GM23338 (cell line): ENCODE data around the gene BCAS3. TPM values are rescaled to one million over a fixed set of nuclear protein-coding genes. Genes with fewer than 3 reads are reported as not detected.

Source experiments
- ATAC-seq: fragments of 200-7000 bp; cut with Tn5 transposase; 3 replicates; pipeline ENCODE4 v1.9.1; 2020
- DNase-seq: peaks from one replicate; pipeline ENCODE4 v3.0.0-alpha.2; 2015; ENCODE audit warnings: low spot score
- H2AFZ ChIP-seq: fragments of 200-600 bp; sonication (generic); 2 replicates; pipeline ENCODE4 v1.8.0; 2016; ENCODE audit warnings: antibody characterized with exemption, mild to moderate bottlenecking, moderate library complexity
- H3F3A ChIP-seq: fragments of 200-600 bp; sonication (generic); replicated peaks from 2 replicates; pipeline ENCODE4 v1.8.0; 2017; ENCODE audit warnings: antibody characterized with exemption, mixed run types, low read depth
- H3K27ac ChIP-seq: fragments of 200-600 bp; sonication (generic); 2 replicates; pipeline ENCODE4 v1.6.1; 2016; ENCODE audit warnings: low read depth
- H3K27me3 ChIP-seq: fragments of 200-600 bp; sonication (generic); 2 replicates; pipeline ENCODE4 v1.8.0; 2016; ENCODE audit warnings: mild to moderate bottlenecking, mixed run types, moderate library complexity; ENCODE audit not compliant: insufficient read depth
- H3K36me3 ChIP-seq: fragments of 200-600 bp; sonication (generic); 2 replicates; pipeline ENCODE4 v1.8.0; 2016; ENCODE audit warnings: mild to moderate bottlenecking; ENCODE audit not compliant: insufficient read depth
- H3K4me1 ChIP-seq: fragments of 200-600 bp; sonication (generic); 2 replicates; pipeline ENCODE4 v1.8.0; 2016; ENCODE audit warnings: mild to moderate bottlenecking, moderate library complexity; ENCODE audit not compliant: insufficient read depth
- H3K4me2 ChIP-seq: fragments of 200-600 bp; sonication (generic); 2 replicates; pipeline ENCODE4 v1.7.1; 2017; ENCODE audit warnings: mixed run types
- H3K4me3 ChIP-seq: fragments of 200-600 bp; sonication (generic); 2 replicates; pipeline ENCODE4 v1.6.1; 2016; ENCODE audit warnings: mixed run types
- H3K79me2 ChIP-seq: fragments of 200-600 bp; sonication (generic); replicated peaks from 2 replicates; pipeline ENCODE4 v1.8.0; 2017; ENCODE audit warnings: mild to moderate bottlenecking; ENCODE audit not compliant: insufficient read depth
- H3K9me2 ChIP-seq: fragments of 200-600 bp; sonication (generic); 2 replicates; pipeline ENCODE4 v1.8.0; 2017; ENCODE audit not compliant: insufficient read depth
- H4K20me1 ChIP-seq: fragments of 200-600 bp; sonication (generic); replicated peaks from 2 replicates; pipeline ENCODE4 v1.8.0; 2017; ENCODE audit warnings: mild to moderate bottlenecking; ENCODE audit not compliant: insufficient read depth
- H3K27ac Mint-ChIP-seq: 2 replicates; pipeline ENCODE4 v1.8.0; 2020; ENCODE audit warnings: inconsistent platforms, mild to moderate bottlenecking, moderate library complexity, mixed read lengths
- H3K27me3 Mint-ChIP-seq: 3 replicates; pipeline ENCODE4 v1.8.0; 2022; ENCODE audit warnings: low read depth, mild to moderate bottlenecking, moderate library complexity, mixed read lengths, inconsistent platforms; ENCODE audit not compliant: insufficient read depth, poor library complexity
- H3K36me3 Mint-ChIP-seq: 3 replicates; pipeline ENCODE4 v1.8.0; 2021; ENCODE audit warnings: low read depth, mild to moderate bottlenecking, inconsistent platforms, moderate library complexity, mixed read lengths
- H3K4me1 Mint-ChIP-seq: 3 replicates; pipeline ENCODE4 v1.8.0; 2020; ENCODE audit warnings: mild to moderate bottlenecking, inconsistent platforms, mixed read lengths
- H3K4me3 Mint-ChIP-seq: 3 replicates; pipeline ENCODE4 v1.8.0; 2021; ENCODE audit warnings: moderate library complexity, mild to moderate bottlenecking, inconsistent platforms, mixed read lengths
- H3K9me3 Mint-ChIP-seq: 3 replicates; pipeline ENCODE4 v1.8.0; 2020; ENCODE audit warnings: moderate library complexity, mild to moderate bottlenecking, inconsistent platforms, mixed read lengths
- CREB1 ChIP-seq: fragments of 250-450 bp; sonication (Bioruptor Pico); IDR thresholded peaks from 2 replicates; pipeline ENCODE4 v1.5.0; 2020; ENCODE audit warnings: low read depth, mild to moderate bottlenecking, moderate library complexity
- CTCF ChIP-seq, 2 experiments: fragments of 200-600 bp in 1 of 2; sonication (generic) in 1 of 2; conservative IDR thresholded peaks; 2 replicates each; pipeline versions ENCODE4 v1.5.1 to v1.6.1; 2016 to 2017; ENCODE audit warnings: antibody characterized with exemption in 2 of 2, low read depth in 2 of 2, mild to moderate bottlenecking in 2 of 2, moderate library complexity in 1 of 2
- ETS1 ChIP-seq: IDR thresholded peaks from 2 replicates; pipeline ENCODE4 v1.6.1; 2016; ENCODE audit warnings: antibody characterized with exemption
- EZH2 ChIP-seq: fragments of 200-600 bp; sonication (generic); IDR thresholded peaks from one replicate; pipeline ENCODE4 v1.8.0; 2017; ENCODE audit warnings: antibody characterized with exemption, mild to moderate bottlenecking, low read depth; ENCODE audit not compliant: unreplicated experiment
- EZH2phosphoT487 ChIP-seq: fragments of 200-600 bp; sonication (generic); IDR thresholded peaks from one replicate; pipeline ENCODE4 v1.8.1; 2018; ENCODE audit warnings: antibody characterized with exemption; ENCODE audit not compliant: unreplicated experiment
- JUNB ChIP-seq: IDR thresholded peaks from one replicate; pipeline ENCODE4 v1.6.1; 2016; ENCODE audit warnings: antibody characterized with exemption; ENCODE audit not compliant: unreplicated experiment
- NANOG ChIP-seq: IDR thresholded peaks from 2 replicates; pipeline ENCODE4 v1.6.1; 2016; ENCODE audit warnings: antibody characterized with exemption, borderline replicate concordance
- POLR2AphosphoS5 ChIP-seq: IDR thresholded peaks from 2 replicates; pipeline ENCODE4 v1.6.1; 2016; ENCODE audit warnings: antibody characterized with exemption, low read depth
- REST ChIP-seq: IDR thresholded peaks from one replicate; pipeline ENCODE4 v1.6.1; 2018; ENCODE audit warnings: antibody characterized with exemption; ENCODE audit not compliant: unreplicated experiment
- STAT1 ChIP-seq: IDR thresholded peaks from one replicate; pipeline ENCODE4 v1.6.1; 2016; ENCODE audit warnings: antibody characterized with exemption; ENCODE audit not compliant: unreplicated experiment
- ZNF114 ChIP-seq: fragments of 250-450 bp; sonication (Bioruptor Pico); IDR thresholded peaks from 2 replicates; pipeline ENCODE4 v1.5.0; 2020; ENCODE audit warnings: mild to moderate bottlenecking, moderate library complexity
- ZNF331 ChIP-seq: fragments of 250-450 bp; sonication (Bioruptor Pico); IDR thresholded peaks from 2 replicates; pipeline ENCODE4 v1.5.0; 2020; ENCODE audit warnings: low read depth, mild to moderate bottlenecking, moderate library complexity
- ZNF462 ChIP-seq: fragments of 250-450 bp; sonication (Bioruptor Pico); IDR thresholded peaks from 2 replicates; pipeline ENCODE4 v1.5.0; 2020; ENCODE audit warnings: mild to moderate bottlenecking, moderate library complexity
- polyA plus RNA-seq: library from polyadenylated mRNA; unstranded; fragments of >200 nt; fragmentation: Nextera tagmentation; extraction: Ambion mirVana; gene quantifications from 2 replicates; pipeline ENCODE4 v1.2.1, GENCODE V29; 2016
- total RNA-seq: library from RNA; depleted of rRNA; stranded (reverse); fragments of >200 nt; shearing (Covaris generic); gene quantifications from 2 replicates; pipeline ENCODE4 v1.2.3, GENCODE V29; 2014

Gene BCAS3
- total and polyA plus RNA-seq, 2 experiments from 2014 or later, result 8.2 to 28.0 TPM

- Mint-ChIP-seq H3K36me3 (no peaks in the 10 kb centered on the region), H3K27ac (no peak overlapping the region), H3K9me3 (no peaks in the 10 kb centered on the region), H3K4me3 (no peak overlapping the region), H3K27me3 (no peaks in the 10 kb centered on the region), H3K4me1 (peaks cover 25% of the 10 kb centered on the region)
- TF ChIP-seq ZNF331 (CRISPR knock-in tag) (no peak), EZH2phosphoT487 (no peak), CTCF (conservative IDR thresholded peaks at IDR 0.05; ENCODE audit: low read depth in 2 of 2) (no peak), CREB1 (no peak), JUNB (no peak), STAT1 (no peak), ZNF114 (CRISPR knock-in tag) (no peak), ETS1 (no peak), POLR2AphosphoS5 (no peak), REST (no peak), NANOG (no peak), ZNF462 (CRISPR knock-in tag) (no peak), EZH2 (no peak)
- Histone ChIP-seq H3K4me1 (peaks cover 23% of the 10 kb centered on the region), H4K20me1 (no peaks in the 10 kb centered on the region), H3K79me2 (no peaks in the 10 kb centered on the region), H3K36me3 (no peaks in the 10 kb centered on the region), H3K27me3 (no peaks in the 10 kb centered on the region), H3K4me2 (no peak overlapping the region), H3K9me2 (peaks cover 13% of the 10 kb centered on the region), H3K4me3 (no peak overlapping the region), H3F3A (0 out of 2 replicates have a peak, but pooled peaks cover 3% of the 10 kb centered on the region), H3K27ac (no peak overlapping the region), H2AFZ (no peak overlapping the region)
- ATAC-seq (no peak), DNase-seq (no peak)
Observed at GRCh38 chr17:61250335-61250890, 572.8 kb downstream of the BCAS3 start.
